ENCODE results near the gene ATXN10. TPM values are rescaled to one million over a fixed set of nuclear protein-coding genes. Genes with fewer than 3 reads are reported as not detected.

Gene ATXN10
- total and polyA plus RNA-seq, 2 of the 8 experiments (the other 6 are each of a cell fraction or from before 2014, with no cell fraction given): 134 to 210 TPM

- TF ChIP-seq TAF7 (optimal IDR thresholded peaks at IDR 0.05; ENCODE audit: borderline replicate concordance, low read depth, low read length): no peak
These were observed 25.9 kb upstream of the ATXN10 start (continued) for GRCh38 chr22:45645526-45646414.

Measured in H1 (cell line).